ENCODE data around the gene CENPM.
"Not testable (repeated sequence)": the region's sequence is repeated elsewhere in the genome, so short reads cannot be mapped to it uniquely, and the experiment has no call there.

The CENPM gene

GRCh38 chr22:41966225-41966606, 19.3 kb upstream of the CENPM start:
- no peak for DNase-seq (ENCODE audit: low read depth in 2 of 2)

- DNase-seq (ENCODE audit: low read depth in 2 of 2), result no peak
Observed at GRCh38 chr22:41964112-41964491, 17.1 kb upstream of the CENPM start.

GRCh38 chr22:41963453-41964111, 16.6 kb upstream of the CENPM start:
- no peak for DNase-seq (ENCODE audit: low read depth in 2 of 2)

- no peak for DNase-seq (ENCODE audit: low read depth in 2 of 2)
Observed at GRCh38 chr22:41957941-41958556, 11.1 kb upstream of the CENPM start.

GRCh38 chr22:41952713-41953112, 5.8 kb upstream of the CENPM start:
- DNase-seq (ENCODE audit: low read depth in 2 of 2), result no peak

GRCh38 chr22:41951898-41952474, 5.0 kb upstream of the CENPM start, which contains the start of gene SMIM45:
TSS of gene SMIM45 (plus strand) at chr22:41952150.
- no peak for DNase-seq (ENCODE audit: low read depth in 2 of 2)

GRCh38 chr22:41949297-41949965, 2.5 kb upstream of the CENPM start:
- no peak for DNase-seq (ENCODE audit: low read depth in 2 of 2)

- DNase-seq (ENCODE audit: low read depth in 2 of 2), result not testable (repeated sequence)
Observed at GRCh38 chr22:41948928-41949296, 2.0 kb upstream of the CENPM start.

- DNase-seq (ENCODE audit: low read depth in 2 of 2), result no peak
Observed at GRCh38 chr22:41948142-41948541, 1.2 kb upstream of the CENPM start.

GRCh38 chr22:41947424-41948080, 600 bp upstream of the CENPM start:
- no peak for DNase-seq (ENCODE audit: low read depth in 2 of 2)

GRCh38 chr22:41943661-41944209, 3.2 kb downstream of the CENPM start:
- DNase-seq (ENCODE audit: low read depth in 2 of 2), result no peak

- peak; percentile 72 to 80 for DNase-seq (ENCODE audit: low read depth in 2 of 2)
Observed at GRCh38 chr22:41940832-41941765, 5.9 kb downstream of the CENPM start.

- peak; percentile 89 to 92 for DNase-seq (ENCODE audit: low read depth in 2 of 2)
Observed at GRCh38 chr22:41939981-41940831, 6.7 kb downstream of the CENPM start.

GRCh38 chr22:41936894-41937169, 10.1 kb downstream of the CENPM start:
- no peak for DNase-seq (ENCODE audit: low read depth in 2 of 2)

GRCh38 chr22:41935509-41935908, 11.4 kb downstream of the CENPM start:
- DNase-seq (ENCODE audit: low read depth in 2 of 2), result no peak

- no peak for DNase-seq (ENCODE audit: low read depth in 2 of 2)
Observed at GRCh38 chr22:41935015-41935351, 12.0 kb downstream of the CENPM start.

- no peak for DNase-seq (ENCODE audit: low read depth in 2 of 2)
Observed at GRCh38 chr22:41934284-41935014, 12.5 kb downstream of the CENPM start.

- no peak for DNase-seq (ENCODE audit: low read depth in 2 of 2)
Observed at GRCh38 chr22:41933411-41934177, 13.4 kb downstream of the CENPM start.

GRCh38 chr22:41932353-41932752, 14.6 kb downstream of the CENPM start:
- no peak for DNase-seq (ENCODE audit: low read depth in 2 of 2)

Measured in stimulated activated CD4-positive, alpha-beta T cell treated with anti-CD3 and anti-CD28 coated beads, Interleukin-4, amount 100 ng/mL, for 48 hours (primary cell).